ENCODE data around the gene DENND2A. TPM values are rescaled to one million over a fixed set of nuclear protein-coding genes. Genes with fewer than 3 reads are reported as not detected.

Gene DENND2A
- total RNA-seq, 1 experiment from 2014 or later = 7.3 TPM

DNA sequence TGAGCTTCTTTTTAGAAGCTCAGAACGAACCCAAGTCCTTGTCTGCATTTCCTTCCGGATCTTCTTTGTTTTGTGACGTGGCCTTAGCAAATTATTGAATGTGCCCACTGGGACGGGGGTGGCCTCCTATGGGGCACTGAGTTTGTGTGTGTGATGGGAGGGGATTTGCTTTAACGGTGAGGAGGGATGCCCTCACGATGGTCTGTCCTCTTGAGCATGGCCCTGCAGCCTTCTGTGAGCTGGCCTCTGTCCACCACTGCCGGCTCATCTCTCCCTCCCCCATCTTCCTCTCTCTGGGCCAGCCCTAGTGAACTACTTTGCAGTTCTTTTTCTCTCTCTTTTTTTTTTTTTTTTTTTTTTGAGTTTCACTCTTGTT lies 98.4 kb downstream of the DENND2A start:
- H3K27me3 Mint-ChIP-seq (ENCODE audit: low read depth) = peaks cover 2% of the 10 kb centered on the region; the same call in 1 of the 2 replicates
- Histone ChIP-seq H3K27me3 (ENCODE audit: insufficient read depth, low read length) (no peaks in the 10 kb centered on the region), H2BK15ac (ENCODE audit: low read depth, low read length) (no peak overlapping the region), H2AK5ac (ENCODE audit: insufficient read length, low read length) (no peak overlapping the region), H2AFZ (ENCODE audit: low read length) (no peak overlapping the region), H2BK20ac (ENCODE audit: low read depth, low read length, poor library complexity, severe bottlenecking) (no peak overlapping the region), H3K14ac (ENCODE audit: insufficient read depth, low read length) (peak overlapping the region; percentile 74; the same call in 1 of the 2 replicates), H3K23me2 (ENCODE audit: insufficient read length, low read depth, low read length, poor library complexity, severe bottlenecking) (no peaks in the 10 kb centered on the region), H3K4me1 (ENCODE audit: insufficient read depth, low read length) (peaks cover 7% of the 10 kb centered on the region; the same call in 1 of the 2 replicates), H4K20me1 (ENCODE audit: control insufficient read depth, insufficient read depth, insufficient read length) (no peaks in the 10 kb centered on the region), H3K9ac (ENCODE audit: extremely low read depth, insufficient read length, low read length) (no peak overlapping the region), H3K79me2 (ENCODE audit: insufficient read depth, low read length) (no peaks in the 10 kb centered on the region), H4K91ac (ENCODE audit: insufficient read length, low read depth, low read length) (no peak overlapping the region), H3K9me3 (ENCODE audit: control insufficient read depth, low read depth, low read length) (no peaks in the 10 kb centered on the region), H3K56ac (ENCODE audit: insufficient read length, low read depth, low read length) (no peak overlapping the region), H3T11ph (ENCODE audit: low read length) (no peak overlapping the region), H3K18ac (ENCODE audit: insufficient read length, low read depth, low read length) (peak overlapping the region; percentile 85), H3K4ac (ENCODE audit: low read depth, low read length) (no peak overlapping the region; the same call in 1 of the 2 replicates), H3K27ac (ENCODE audit: insufficient read length, low read depth, low read length) (peak overlapping the region; percentile 88), H4K5ac (ENCODE audit: insufficient read length, low read depth, low read length) (peak overlapping the region; percentile 23), H4K8ac (replicated peaks; ENCODE audit: insufficient read length, low read depth, low read length) (no peak overlapping the region), H3K4me2 (ENCODE audit: insufficient read depth, insufficient read length, low read length) (peak overlapping the region; percentile 57), H2BK5ac (ENCODE audit: insufficient read length, low read length) (no peak overlapping the region), H2BK120ac (ENCODE audit: low read depth, low read length, poor library complexity, severe bottlenecking) (peak overlapping the region; percentile 8), H3K79me1 (ENCODE audit: insufficient read depth, low read depth, low read length, poor library complexity, severe bottlenecking) (no peaks in the 10 kb centered on the region), H2BK12ac (ENCODE audit: insufficient read length, low read depth, low read length) (no peak overlapping the region), H3K23ac (ENCODE audit: insufficient read length, low read depth, low read length) (no peak overlapping the region)
- no peaks in the 10 kb centered on the region for H3K9me3 Mint-ChIP-seq
- H3K27ac Mint-ChIP-seq = peak overlapping the region; percentile 95 to 99 (median 98)
- WGBS (ENCODE audit: extremely low coverage, insufficient read length, low lambda C conversion rate) = no CpG with 5 or more reads among the region's 7 CpGs
- H3K4me1 Mint-ChIP-seq = peaks cover 20 to 29% of the 10 kb centered on the region in 2 experiments
- no peaks in the 10 kb centered on the region; a peak in 1 of 7 replicates for H3K36me3 Mint-ChIP-seq (ENCODE audit: insufficient read depth in 1 of 3, low read depth in 3 of 3)
- TF ChIP-seq, protein P1, sequence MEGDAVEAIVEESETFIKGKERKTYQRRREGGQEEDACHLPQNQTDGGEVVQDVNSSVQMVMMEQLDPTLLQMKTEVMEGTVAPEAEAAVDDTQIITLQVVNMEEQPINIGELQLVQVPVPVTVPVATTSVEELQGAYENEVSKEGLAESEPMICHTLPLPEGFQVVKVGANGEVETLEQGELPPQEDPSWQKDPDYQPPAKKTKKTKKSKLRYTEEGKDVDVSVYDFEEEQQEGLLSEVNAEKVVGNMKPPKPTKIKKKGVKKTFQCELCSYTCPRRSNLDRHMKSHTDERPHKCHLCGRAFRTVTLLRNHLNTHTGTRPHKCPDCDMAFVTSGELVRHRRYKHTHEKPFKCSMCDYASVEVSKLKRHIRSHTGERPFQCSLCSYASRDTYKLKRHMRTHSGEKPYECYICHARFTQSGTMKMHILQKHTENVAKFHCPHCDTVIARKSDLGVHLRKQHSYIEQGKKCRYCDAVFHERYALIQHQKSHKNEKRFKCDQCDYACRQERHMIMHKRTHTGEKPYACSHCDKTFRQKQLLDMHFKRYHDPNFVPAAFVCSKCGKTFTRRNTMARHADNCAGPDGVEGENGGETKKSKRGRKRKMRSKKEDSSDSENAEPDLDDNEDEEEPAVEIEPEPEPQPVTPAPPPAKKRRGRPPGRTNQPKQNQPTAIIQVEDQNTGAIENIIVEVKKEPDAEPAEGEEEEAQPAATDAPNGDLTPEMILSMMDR (conservative IDR thresholded peaks at IDR 0.05) = no peak
- H3K4me3 Mint-ChIP-seq = peak overlapping the region; percentile 59 to 70; a peak in 4 of 5 replicates
- DNase-seq = no peak
